ENCODE data around the gene PRSS21. TPM values are rescaled to one million over a fixed set of nuclear protein-coding genes. Genes with fewer than 3 reads are reported as not detected.

PRSS21 gene
- polyA plus RNA-seq, 3 donors: 2.1 to 9.0 (median 3.1) TPM

DNA sequence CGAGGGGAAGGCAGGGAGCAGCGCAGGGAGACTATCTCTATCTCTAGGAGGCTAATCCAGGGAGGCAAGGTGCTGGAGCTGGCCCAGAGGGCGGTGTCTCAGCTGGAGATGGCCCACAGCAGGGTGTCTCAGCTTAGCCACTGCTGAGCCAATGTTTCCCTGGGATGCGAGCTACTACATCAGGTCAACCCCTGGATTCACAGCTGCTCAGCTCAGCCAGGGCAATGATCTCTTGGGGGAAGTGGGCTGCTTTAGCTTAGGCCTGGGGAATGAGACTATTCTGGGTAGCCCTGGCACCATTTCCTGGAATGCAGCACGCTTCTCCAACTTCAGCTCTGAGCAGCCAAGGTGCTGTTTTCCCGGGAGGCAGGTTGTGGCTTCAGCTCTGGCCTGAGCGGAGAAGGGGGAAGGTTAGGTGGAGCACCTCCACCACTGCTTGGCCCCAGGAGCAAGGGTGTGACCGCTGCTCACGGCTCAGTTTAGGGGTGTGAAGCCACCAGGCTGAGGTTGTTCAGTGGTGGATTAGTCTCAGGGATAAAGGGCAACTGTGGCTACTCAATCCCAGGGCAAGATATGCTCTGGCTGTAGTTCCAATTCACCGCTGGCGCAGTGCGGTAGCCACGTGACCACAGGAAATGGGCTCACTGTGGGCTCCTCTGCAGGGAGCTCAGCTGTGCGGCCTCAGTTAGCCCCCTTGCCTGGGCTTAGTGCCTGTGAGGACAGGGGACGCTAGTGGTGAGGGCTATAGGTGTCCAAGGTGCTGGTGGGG is 5.2 kb upstream of the PRSS21 start:
- no peak overlapping the region for H3K9ac ChIP-seq (ENCODE audit: insufficient read depth, low read length, poor library complexity, severe bottlenecking)
- peaks cover 5 to 12% of the 10 kb centered on the region in 2 donors for H3K4me1 ChIP-seq (ENCODE audit: control insufficient read depth in 1 of 2, insufficient read depth in 2 of 2, low read length in 2 of 2)
- H3K4me3 ChIP-seq (replicated peaks in 1 of 3; ENCODE audit: low read depth in 2 of 3, low read length in 3 of 3): no peak overlapping the region
- H4K20me1 ChIP-seq (ENCODE audit: insufficient read depth, low read length): no peaks in the 10 kb centered on the region
- intact Hi-C loops (cut with micrococcal nuclease): no loop called here
- Mint-ChIP-seq H3K9me3 (peaks cover 0 to 7% (median 0%) of the 10 kb centered on the region in 7 donors), H3K36me3 (no peaks in the 10 kb centered on the region), H3K27me3 (ENCODE audit: low read depth in 3 of 3) (peaks cover 13 to 30% (median 14%) of the 10 kb centered on the region in 3 donors), H3K27ac (peak overlapping the region in 1 of 7 donors; percentile 74), H3K4me1 (peaks cover 8% of the 10 kb centered on the region), H3K4me3 (no peak overlapping the region)
- H3K4me2 ChIP-seq (replicated peaks; ENCODE audit: extremely low read depth, low read length, poor library complexity, severe bottlenecking): no peak overlapping the region
- H3K27ac ChIP-seq (ENCODE audit: low read depth in 1 of 2, low read length in 2 of 2): no peak overlapping the region
- no peak for DNase-seq
- H2AFZ ChIP-seq (ENCODE audit: insufficient read depth, low read depth, low read length, poor library complexity, severe bottlenecking): no peak overlapping the region
- no peaks in the 10 kb centered on the region for H3K36me3 ChIP-seq (replicated peaks in 1 of 2; ENCODE audit: control insufficient read depth in 1 of 2, insufficient read depth in 2 of 2, low read length in 2 of 2)
- H3K27me3 ChIP-seq (ENCODE audit: control insufficient read depth in 2 of 2, insufficient read depth in 2 of 2, low read length in 2 of 2): peaks cover 0 to 5% of the 10 kb centered on the region in 2 donors
- TF ChIP-seq, protein P1, sequence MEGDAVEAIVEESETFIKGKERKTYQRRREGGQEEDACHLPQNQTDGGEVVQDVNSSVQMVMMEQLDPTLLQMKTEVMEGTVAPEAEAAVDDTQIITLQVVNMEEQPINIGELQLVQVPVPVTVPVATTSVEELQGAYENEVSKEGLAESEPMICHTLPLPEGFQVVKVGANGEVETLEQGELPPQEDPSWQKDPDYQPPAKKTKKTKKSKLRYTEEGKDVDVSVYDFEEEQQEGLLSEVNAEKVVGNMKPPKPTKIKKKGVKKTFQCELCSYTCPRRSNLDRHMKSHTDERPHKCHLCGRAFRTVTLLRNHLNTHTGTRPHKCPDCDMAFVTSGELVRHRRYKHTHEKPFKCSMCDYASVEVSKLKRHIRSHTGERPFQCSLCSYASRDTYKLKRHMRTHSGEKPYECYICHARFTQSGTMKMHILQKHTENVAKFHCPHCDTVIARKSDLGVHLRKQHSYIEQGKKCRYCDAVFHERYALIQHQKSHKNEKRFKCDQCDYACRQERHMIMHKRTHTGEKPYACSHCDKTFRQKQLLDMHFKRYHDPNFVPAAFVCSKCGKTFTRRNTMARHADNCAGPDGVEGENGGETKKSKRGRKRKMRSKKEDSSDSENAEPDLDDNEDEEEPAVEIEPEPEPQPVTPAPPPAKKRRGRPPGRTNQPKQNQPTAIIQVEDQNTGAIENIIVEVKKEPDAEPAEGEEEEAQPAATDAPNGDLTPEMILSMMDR (IDR thresholded peaks at IDR 0.05): no peak
- H3K79me2 ChIP-seq (ENCODE audit: insufficient read depth, low read length): no peaks in the 10 kb centered on the region
- H3K9me3 ChIP-seq (replicated peaks in 1 of 2; ENCODE audit: control insufficient read depth in 1 of 2, insufficient read depth in 1 of 2, low read length in 2 of 2): no peaks in the 10 kb centered on the region
- 82% methylated on average over 13 of the region's 15 CpGs for WGBS (ENCODE audit: insufficient coverage)

DNA sequence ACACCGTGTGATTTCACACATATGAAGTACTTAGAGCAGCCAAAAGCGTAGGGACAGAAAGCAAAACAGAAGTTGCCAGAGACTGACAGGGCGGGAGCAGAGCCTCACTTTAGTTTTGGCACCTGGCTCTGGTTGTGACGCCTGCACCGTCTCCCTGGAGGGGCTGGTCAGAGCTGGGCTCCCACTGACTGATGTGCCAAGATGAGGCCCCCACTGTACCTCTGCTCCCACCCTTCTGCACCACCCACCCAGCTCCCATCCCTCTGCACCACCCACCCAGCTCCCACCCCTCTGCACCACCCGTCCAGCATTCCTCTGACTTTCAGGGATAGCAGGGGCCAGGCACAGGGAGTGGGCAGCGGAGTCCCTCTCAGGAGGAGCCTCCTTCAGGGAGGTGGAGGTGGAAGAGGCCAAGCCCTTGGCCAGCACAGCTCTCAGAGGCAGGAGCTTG is 3.2 kb upstream of the PRSS21 start:
- Mint-ChIP-seq H3K27ac (no peak overlapping the region), H3K9me3 (peaks cover 0 to 1% (median 0%) of the 10 kb centered on the region in 7 donors), H3K4me1 (peaks cover 8% of the 10 kb centered on the region), H3K36me3 (no peaks in the 10 kb centered on the region), H3K4me3 (no peak overlapping the region), H3K27me3 (ENCODE audit: low read depth in 3 of 3) (peaks cover 10 to 23% (median 12%) of the 10 kb centered on the region in 3 donors)
- Histone ChIP-seq H3K4me3 (replicated peaks in 1 of 3; ENCODE audit: low read depth in 2 of 3, low read length in 3 of 3) (no peak overlapping the region), H4K20me1 (ENCODE audit: insufficient read depth, low read length) (no peaks in the 10 kb centered on the region), H3K27me3 (ENCODE audit: control insufficient read depth in 2 of 2, insufficient read depth in 2 of 2, low read length in 2 of 2) (peaks cover 0 to 5% of the 10 kb centered on the region in 2 donors), H3K36me3 (replicated peaks in 1 of 2; ENCODE audit: control insufficient read depth in 1 of 2, insufficient read depth in 2 of 2, low read length in 2 of 2) (no peaks in the 10 kb centered on the region), H3K9ac (ENCODE audit: insufficient read depth, low read length, poor library complexity, severe bottlenecking) (no peak overlapping the region), H3K4me2 (replicated peaks; ENCODE audit: extremely low read depth, low read length, poor library complexity, severe bottlenecking) (no peak overlapping the region), H2AFZ (ENCODE audit: insufficient read depth, low read depth, low read length, poor library complexity, severe bottlenecking) (no peak overlapping the region), H3K4me1 (ENCODE audit: control insufficient read depth in 1 of 2, insufficient read depth in 2 of 2, low read length in 2 of 2) (peaks cover 5 to 12% of the 10 kb centered on the region in 2 donors), H3K27ac (ENCODE audit: low read depth in 1 of 2, low read length in 2 of 2) (no peak overlapping the region), H3K9me3 (replicated peaks in 1 of 2; ENCODE audit: control insufficient read depth in 1 of 2, insufficient read depth in 1 of 2, low read length in 2 of 2) (no peaks in the 10 kb centered on the region), H3K79me2 (ENCODE audit: insufficient read depth, low read length) (no peaks in the 10 kb centered on the region)
- DNase-seq: no peak
- intact Hi-C loops (cut with micrococcal nuclease): no loop called here
- TF ChIP-seq, protein P1 (IDR thresholded peaks at IDR 0.05): no peak
- WGBS (ENCODE audit: insufficient coverage): 64% methylated on average over 6 of the region's 7 CpGs
